GM19467 (cell line): ENCODE data around the gene PPP1R1B.

Source experiments
- ATAC-seq: cut with Tn5 transposase; IDR thresholded peaks from one replicate; pipeline ENCODE4 v1.9.1; 2021; ENCODE audit warnings: mild to moderate bottlenecking, moderate library complexity; ENCODE audit not compliant: unreplicated experiment

The PPP1R1B gene

DNA sequence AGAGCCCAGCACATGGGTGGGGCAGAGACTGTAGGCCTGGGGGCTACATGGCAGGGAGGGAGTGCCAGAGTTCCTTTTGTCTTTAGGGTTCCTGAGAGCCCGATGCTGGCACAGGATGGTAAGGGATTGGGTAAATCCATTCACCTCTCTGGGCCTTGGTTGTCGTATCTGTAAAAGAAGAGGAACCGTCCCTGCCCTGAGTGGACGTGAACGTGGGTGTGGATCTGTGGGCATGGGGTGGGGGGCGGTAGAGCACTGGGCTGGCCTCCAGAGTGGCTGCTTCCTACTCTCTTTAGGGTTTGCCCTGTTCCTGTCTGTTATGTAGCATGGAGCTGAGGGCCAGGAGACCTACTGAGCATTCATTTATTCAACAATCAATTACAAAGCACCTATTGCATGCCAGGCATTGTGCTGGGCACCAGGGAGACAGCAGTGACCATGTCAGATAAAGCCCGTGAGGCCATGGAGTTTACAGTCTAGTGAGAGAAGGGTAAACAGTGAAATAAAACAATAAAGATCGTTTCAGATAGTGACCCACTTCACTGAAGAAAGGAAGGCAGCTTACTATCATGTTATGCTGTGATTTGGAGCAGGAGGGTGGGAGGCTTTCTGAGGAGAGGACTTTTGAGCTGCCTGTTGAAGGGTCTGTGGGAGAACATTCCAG lies 25.3 kb downstream of the PPP1R1B start:
- no peak for ATAC-seq

GRCh38 chr17:39652587-39653315 lies 26.0 kb downstream of the PPP1R1B start:
- no peak for ATAC-seq

DNA sequence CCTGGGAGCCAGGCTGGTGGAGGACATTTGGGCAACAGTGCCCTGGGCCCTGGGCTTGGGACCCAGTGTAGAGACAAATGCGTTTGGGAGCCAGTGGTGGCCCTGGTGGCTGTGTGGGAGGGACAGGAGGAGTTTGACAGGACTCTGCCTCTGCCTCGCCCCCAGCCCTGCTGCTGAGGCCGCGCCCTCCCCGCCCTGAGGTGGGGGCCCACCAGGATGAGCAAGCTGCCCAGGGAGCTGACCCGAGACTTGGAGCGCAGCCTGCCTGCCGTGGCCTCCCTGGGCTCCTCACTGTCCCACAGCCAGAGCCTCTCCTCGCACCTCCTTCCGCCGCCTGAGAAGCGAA lies 26.5 kb downstream of the PPP1R1B start:
- no peak for ATAC-seq

GRCh38 chr17:39653662-39654331 lies 27.0 kb downstream of the PPP1R1B start:
- ATAC-seq: no peak

DNA sequence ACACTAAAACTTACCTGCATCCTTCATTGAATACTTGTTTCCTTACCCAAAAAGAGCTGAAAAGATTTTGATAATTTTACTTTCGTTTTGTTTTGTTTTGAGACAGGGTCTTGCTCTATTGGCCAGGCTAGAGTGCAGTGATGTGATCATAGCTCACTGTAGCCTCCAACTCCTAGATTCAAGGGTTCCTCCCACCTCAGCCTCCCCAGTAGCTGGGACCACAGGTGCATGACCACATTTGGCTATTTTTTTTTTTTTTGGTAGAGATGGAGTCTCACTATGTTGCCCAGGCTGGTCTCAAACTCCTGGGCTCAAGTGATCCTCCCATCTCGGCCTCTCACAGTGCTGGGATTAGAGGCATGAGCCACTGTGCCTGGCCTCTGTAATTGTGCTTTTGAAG lies 28.4 kb downstream of the PPP1R1B start:
- ATAC-seq: no peak

DNA sequence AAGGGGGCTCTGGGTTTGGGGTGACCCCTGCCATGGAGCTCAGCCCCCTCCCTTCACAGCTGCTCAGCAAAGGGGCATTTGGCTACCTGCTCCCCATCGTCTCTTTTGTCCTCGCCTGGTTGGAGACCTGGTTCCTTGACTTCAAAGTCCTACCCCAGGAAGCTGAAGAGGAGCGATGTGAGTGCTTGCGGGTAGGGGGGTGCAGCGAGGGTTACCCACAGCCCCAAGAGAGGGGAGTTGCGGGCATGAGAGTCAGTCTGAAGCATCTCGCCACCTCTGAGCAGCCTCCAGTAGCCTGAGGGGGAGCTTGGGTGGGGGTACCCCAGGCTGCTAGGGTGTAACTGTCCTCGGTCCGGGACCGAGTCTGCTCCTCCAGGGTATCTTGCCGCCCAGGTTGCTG lies 31.6 kb downstream of the PPP1R1B start:
- no peak for ATAC-seq

- no peak for ATAC-seq
Observed at GRCh38 chr17:39658760-39659159, 32.0 kb downstream of the PPP1R1B start.

- ATAC-seq: no peak
Observed at GRCh38 chr17:39659279-39660010, 32.7 kb downstream of the PPP1R1B start.

DNA sequence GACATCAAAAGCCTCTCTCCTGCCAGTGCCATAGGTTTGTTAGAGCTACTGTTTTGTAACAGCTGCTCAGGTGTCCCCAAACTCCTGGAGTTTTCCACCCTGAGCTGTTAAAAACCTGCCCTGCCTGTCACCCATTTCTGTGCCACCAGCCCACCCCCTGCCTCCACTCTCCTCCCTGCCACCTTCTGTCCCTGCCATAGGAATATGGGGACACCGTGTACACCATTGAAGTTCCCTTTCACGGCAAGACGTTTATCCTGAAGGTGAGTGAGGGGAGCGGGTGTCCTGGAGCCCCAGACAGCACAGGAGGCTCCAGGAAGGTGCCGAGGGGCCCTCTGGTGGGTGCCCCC lies 33.2 kb downstream of the PPP1R1B start:
- ATAC-seq: no peak

- no peak for ATAC-seq
Observed at GRCh38 chr17:39660397-39661385, 33.9 kb downstream of the PPP1R1B start.

DNA sequence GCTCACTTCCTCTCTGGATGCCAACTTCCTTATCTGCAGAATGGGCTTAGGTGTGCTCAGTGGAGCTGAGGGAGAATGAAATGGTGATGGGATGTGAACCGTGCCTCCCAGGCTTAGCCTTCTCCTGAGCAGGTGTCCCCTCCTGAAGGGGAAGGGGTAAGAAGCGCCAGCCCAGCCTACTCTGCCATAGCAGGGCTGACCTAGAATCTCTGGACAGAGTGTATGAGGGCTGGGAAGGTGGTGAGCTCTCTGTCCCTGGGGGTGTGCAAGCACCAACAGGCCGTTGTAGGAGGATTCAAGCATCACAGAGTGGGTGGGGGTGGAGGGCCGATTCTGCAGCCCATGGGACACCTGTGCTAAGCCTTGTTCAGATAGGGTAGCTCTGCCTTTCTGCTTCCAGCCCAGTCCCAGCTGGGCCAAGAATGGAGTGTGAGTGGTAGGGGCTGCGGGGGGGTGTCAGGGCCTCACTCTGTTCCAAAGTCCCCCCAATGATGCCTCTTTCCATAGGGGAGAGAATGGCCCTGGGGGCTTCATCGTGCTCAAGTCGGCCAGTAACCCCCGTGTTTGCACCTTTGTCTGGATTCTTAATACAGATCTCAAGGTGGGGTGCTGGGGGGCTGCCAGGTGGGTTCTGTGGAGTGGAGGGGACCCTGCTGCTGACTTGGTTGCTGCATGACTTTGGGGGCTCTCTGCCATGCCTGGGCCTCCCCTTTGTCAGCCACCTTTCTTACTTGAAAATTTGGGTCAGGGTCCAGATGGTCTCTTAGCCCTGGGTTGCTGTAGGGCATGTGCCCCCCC lies 35.2 kb downstream of the PPP1R1B start:
- ATAC-seq: no peak

- no peak for ATAC-seq
Observed at GRCh38 chr17:39662551-39663339, 36.0 kb downstream of the PPP1R1B start.

- ATAC-seq: no peak
Observed at GRCh38 chr17:39663340-39663687, 36.6 kb downstream of the PPP1R1B start.

GRCh38 chr17:39663688-39664580 lies 37.2 kb downstream of the PPP1R1B start:
- no peak for ATAC-seq

GRCh38 chr17:39664581-39665561 lies 38.1 kb downstream of the PPP1R1B start, which contains the start of gene TCAP:
TSS of gene TCAP (plus strand) at chr17:39665349. CDS start at chr17:39665360, 11 bp downstream.
- ATAC-seq: no peak

DNA sequence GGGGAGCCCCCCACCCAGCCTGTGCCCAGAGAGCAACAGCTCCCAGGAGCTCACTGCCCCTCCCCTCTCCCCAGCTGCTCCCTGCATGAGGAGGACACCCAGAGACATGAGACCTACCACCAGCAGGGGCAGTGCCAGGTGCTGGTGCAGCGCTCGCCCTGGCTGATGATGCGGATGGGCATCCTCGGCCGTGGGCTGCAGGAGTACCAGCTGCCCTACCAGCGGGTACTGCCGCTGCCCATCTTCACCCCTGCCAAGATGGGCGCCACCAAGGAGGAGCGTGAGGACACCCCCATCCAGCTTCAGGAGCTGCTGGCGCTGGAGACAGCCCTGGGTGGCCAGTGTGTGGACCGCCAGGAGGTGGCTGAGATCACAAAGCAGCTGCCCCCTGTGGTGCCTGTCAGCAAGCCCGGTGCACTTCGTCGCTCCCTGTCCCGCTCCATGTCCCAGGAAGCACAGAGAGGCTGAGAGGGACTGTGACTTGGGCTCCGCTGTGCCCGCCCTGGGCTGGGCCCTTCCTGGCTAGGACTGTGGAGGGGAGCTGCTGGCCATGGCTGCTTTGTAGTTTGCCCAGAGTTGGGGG lies 39.0 kb downstream of the PPP1R1B start:
- ATAC-seq: no peak
